ENCODE results near the gene POLR3E.
A peak's percentile ranks its signal among the peaks of the same experiment; 100 is the strongest.

The POLR3E gene

DNA sequence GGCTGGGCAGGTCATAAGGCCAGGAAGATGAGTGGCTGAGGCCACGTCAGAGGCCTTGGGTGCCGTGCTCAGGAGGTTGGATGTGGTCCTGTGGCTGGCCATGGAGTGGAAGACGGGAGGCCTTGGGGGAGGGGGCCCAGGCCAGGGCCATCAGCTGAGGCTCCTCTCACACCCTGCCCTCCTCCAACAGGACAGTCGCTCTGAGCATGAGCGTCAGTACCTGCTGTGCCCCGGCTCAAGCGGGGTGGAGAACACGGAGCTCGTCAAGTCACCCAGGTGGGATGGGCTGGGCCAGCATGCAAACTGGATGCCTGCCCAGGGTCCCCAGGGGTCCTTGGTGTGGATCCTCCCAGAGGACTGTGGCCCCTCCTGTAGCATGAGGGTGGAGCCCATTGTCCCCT is 19.2 kb downstream of the POLR3E start:
- TF ChIP-seq, protein P1, sequence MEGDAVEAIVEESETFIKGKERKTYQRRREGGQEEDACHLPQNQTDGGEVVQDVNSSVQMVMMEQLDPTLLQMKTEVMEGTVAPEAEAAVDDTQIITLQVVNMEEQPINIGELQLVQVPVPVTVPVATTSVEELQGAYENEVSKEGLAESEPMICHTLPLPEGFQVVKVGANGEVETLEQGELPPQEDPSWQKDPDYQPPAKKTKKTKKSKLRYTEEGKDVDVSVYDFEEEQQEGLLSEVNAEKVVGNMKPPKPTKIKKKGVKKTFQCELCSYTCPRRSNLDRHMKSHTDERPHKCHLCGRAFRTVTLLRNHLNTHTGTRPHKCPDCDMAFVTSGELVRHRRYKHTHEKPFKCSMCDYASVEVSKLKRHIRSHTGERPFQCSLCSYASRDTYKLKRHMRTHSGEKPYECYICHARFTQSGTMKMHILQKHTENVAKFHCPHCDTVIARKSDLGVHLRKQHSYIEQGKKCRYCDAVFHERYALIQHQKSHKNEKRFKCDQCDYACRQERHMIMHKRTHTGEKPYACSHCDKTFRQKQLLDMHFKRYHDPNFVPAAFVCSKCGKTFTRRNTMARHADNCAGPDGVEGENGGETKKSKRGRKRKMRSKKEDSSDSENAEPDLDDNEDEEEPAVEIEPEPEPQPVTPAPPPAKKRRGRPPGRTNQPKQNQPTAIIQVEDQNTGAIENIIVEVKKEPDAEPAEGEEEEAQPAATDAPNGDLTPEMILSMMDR (conservative IDR thresholded peaks at IDR 0.05; ENCODE audit: control insufficient read depth, insufficient read depth, low read depth, low read length), result no peak
- DNase-seq (ENCODE audit: low read depth), result no peak
- H3K4me3 ChIP-seq (ENCODE audit: control insufficient read depth, low read depth, low read length), result no peak overlapping the region

DNA sequence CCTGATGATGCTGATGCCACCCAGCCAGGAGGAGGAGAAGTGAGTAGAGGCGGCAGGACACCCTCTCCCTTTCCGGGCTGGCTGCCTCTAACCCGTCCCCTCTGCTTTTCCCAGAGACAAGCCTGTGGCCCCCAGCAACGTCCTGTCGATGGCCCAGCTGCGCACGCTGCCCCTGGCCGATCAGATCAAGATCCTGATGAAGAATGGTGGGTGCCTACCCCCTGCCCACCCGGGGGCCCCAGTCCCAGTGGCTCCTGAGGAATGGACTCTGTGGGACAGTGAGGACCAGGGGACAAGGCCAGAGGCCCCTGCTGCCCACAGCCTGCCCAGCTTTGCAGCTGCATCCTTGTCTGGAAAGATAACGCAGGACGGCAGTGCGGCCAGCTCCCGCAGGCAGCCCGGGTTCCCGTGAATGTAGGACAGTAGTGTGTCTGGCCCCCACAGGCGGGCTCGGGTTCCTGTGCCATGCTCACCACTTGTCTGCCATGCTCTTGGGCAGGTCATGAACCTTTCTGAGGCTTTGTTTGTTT is 19.9 kb downstream of the POLR3E start:
- DNase-seq (ENCODE audit: low read depth), result no peak
- no peak overlapping the region for H3K4me3 ChIP-seq (ENCODE audit: control insufficient read depth, low read depth, low read length)
- TF ChIP-seq, protein P1 (conservative IDR thresholded peaks at IDR 0.05; ENCODE audit: control insufficient read depth, insufficient read depth, low read depth, low read length), result no peak

DNA sequence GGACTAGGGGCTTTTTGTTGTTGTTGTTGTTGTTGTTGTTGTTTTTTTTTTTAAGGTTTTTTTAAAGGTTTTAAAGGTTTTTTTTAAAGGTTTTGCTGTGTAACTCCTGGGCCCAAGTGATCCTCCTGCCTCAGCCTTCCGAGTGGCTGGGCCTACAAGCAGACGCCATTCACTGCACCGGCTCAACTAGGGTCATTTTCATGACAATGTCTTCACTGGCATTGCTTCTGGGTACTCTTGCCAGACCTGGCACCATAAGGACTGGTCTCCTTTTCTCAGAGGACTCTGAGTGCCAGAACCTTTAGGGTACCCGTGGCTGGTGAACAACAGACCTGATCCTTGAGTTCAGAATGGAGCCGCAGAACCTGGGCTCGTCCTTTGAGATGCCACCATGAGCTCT is 20.4 kb downstream of the POLR3E start:
- no peak for DNase-seq (ENCODE audit: low read depth)
- TF ChIP-seq, protein P1 (conservative IDR thresholded peaks at IDR 0.05; ENCODE audit: control insufficient read depth, insufficient read depth, low read depth, low read length), result no peak
- no peak overlapping the region for H3K4me3 ChIP-seq (ENCODE audit: control insufficient read depth, low read depth, low read length)

DNA sequence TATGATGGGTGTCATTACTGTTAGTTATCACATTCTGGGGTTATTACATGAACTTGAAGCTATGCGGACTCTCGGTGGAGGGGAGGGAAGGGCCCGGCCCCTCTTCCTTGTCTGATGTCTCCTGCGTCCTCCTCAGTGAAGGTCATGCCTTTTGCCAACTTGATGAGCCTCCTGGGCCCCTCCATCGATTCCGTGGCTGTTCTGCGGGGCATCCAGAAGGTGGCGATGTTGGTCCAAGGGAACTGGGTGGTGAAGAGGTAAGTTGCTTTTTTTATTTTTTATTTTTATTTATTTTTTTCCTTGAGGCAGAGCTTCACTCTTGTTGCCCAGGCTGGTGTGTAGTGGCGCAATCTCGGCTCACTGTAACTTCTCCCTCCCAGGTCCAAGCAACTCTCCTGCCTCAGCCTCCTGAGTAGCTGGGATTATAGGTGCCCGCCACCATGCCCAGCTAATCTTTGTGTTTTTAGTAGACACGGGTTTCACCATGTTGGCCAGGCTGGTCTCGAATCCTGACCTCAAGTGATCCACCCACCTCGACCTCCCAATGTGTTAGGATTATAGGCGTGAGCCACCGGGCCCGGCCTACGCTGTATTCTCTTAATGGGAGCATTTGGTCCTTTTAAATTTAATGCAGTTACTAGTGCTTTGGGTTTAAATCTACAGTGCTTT is 21.6 kb downstream of the POLR3E start:
- TF ChIP-seq, protein P1 (conservative IDR thresholded peaks at IDR 0.05; ENCODE audit: control insufficient read depth, insufficient read depth, low read depth, low read length), result peak; percentile 55
- no peak overlapping the region for H3K4me3 ChIP-seq (ENCODE audit: control insufficient read depth, low read depth, low read length)
- peak; percentile 39 for DNase-seq (ENCODE audit: low read depth)

DNA sequence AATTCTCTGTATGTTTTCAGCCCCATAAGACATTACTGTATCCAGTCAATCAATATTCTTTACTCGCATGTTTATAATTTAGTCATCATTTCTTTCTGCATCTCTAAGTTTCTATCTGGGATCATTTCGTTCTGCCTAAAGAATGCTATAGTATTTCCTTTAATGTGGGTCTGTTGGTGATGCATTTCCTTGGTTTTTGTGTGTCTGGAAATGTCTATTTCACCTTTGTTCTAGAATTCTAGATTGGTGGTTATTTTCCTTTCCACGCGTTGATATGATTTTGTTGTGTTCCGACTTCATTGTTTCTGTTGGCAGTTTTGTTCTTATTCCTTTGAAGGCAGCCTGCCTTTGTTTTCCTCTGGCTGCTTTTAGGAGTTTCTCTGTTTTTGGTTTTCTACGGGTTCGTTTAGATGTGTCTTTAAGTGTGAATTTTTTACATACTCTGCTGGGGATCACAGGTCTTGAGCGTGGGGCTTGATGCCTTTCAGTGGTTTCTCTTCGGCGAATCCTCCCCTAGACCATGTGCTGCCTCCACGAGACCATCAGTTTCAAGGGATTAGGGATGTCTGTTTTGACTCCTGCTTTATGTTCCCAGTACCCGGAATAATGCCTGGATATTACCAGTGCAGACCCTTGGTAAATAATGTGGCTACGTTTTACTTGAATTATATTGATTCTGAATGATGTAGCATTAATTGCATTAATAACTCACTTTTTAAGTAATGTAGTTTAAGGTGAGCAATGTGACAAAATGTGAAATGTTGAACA is 23.5 kb downstream of the POLR3E start:
- TF ChIP-seq, protein P1 (conservative IDR thresholded peaks at IDR 0.05; ENCODE audit: control insufficient read depth, insufficient read depth, low read depth, low read length), result no peak
- H3K4me3 ChIP-seq (ENCODE audit: control insufficient read depth, low read depth, low read length), result no peak overlapping the region
- no peak for DNase-seq (ENCODE audit: low read depth)

DNA sequence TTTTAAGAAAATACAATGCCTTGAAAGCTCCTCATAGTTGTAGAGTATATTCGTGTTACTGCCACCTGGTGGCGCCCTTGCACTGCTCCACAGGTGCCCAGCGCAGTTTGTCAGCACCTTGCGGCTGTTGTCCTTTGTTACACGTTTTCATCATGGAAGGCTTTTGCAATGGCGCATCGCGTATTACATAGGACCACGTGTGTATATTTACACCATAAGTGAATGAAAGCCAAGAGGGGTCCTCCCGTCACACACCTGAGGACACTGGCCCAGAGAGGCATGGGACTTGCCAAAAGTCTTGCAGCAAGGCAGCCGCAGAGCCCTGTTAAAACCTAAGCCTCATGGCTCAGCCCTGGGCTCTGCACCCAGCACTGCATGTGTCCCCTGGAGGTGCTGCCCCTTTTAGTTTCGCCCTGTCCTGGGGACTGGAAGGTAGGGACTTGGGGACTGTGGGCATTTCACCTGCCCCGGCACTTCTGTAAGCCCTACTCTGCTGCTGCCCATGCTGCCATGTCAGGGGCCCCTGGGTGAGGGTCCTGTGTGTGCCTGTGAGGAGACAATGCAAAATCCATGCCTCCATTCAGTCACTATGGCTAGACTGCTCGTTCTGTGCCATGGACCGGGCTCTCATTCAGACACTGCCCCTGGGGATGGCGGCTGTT is 24.3 kb downstream of the POLR3E start:
- TF ChIP-seq, protein P1 (conservative IDR thresholded peaks at IDR 0.05; ENCODE audit: control insufficient read depth, insufficient read depth, low read depth, low read length), result peak; percentile 88
- no peak overlapping the region for H3K4me3 ChIP-seq (ENCODE audit: control insufficient read depth, low read depth, low read length)
- peak; percentile 76 for DNase-seq (ENCODE audit: low read depth)
